Activated CD8-positive, alpha-beta T cell treated with anti-CD3 and anti-CD28 coated beads for 36 hours (primary cell): ENCODE results near the gene TCHHL1. TPM values are rescaled to one million over a fixed set of nuclear protein-coding genes. Genes with fewer than 3 reads are reported as not detected.
"Not testable (repeated sequence)": the region's sequence is repeated elsewhere in the genome, so short reads cannot be mapped to it uniquely, and the experiment has no call there.

Source experiments
- ATAC-seq: fragments of 200-7000 bp; cut with Tn5 transposase; one replicate; pipeline ENCODE4 v1.10.0; 2021; ENCODE audit warnings: mild to moderate bottlenecking, moderate library complexity
- CTCF ChIA-PET: fragments of 350-600 bp; sonication (Branson Sonifier 250); formaldehyde crosslinking; loops from one replicate; lab custom pipeline; 2021; ENCODE audit warnings: antibody characterized with exemption; lab: Charles Lee
- POLR2A ChIA-PET: fragments of 350-600 bp; sonication (Branson Sonifier 250); formaldehyde crosslinking; loops from one replicate; lab custom pipeline; 2021; ENCODE audit warnings: antibody characterized with exemption; lab: Charles Lee
- DNase-seq: peaks from one replicate; pipeline ENCODE4 v3.0.0-alpha.2; 2020
- H3K27ac Mint-ChIP-seq: one replicate; pipeline ENCODE4 v1.8.0; 2021; ENCODE audit warnings: mild to moderate bottlenecking, mixed read lengths
- H3K27me3 Mint-ChIP-seq: one replicate; pipeline ENCODE4 v1.8.0; 2021; ENCODE audit warnings: mixed read lengths
- H3K36me3 Mint-ChIP-seq: one replicate; pipeline ENCODE4 v1.8.0; 2021; ENCODE audit warnings: low read depth, mixed read lengths
- H3K4me1 Mint-ChIP-seq: one replicate; pipeline ENCODE4 v1.8.0; 2021; ENCODE audit warnings: low read depth, mixed read lengths
- H3K4me3 Mint-ChIP-seq: one replicate; pipeline ENCODE4 v1.8.0; 2021; ENCODE audit warnings: mild to moderate bottlenecking, moderate library complexity, mixed read lengths
- H3K9me3 Mint-ChIP-seq: one replicate; pipeline ENCODE4 v1.8.0; 2021; ENCODE audit warnings: mixed read lengths
- CTCF ChIP-seq: fragments of 200-600 bp; IDR thresholded peaks from one replicate; pipeline ENCODE4 v1.8.0; 2022; ENCODE audit warnings: antibody characterized with exemption, mild to moderate bottlenecking
- intact Hi-C: fragments of 100-400 bp; cut with micrococcal nuclease; formaldehyde crosslinking; loops from one replicate; pipeline ENCODE4 v1.10.0; 2022
- total RNA-seq, 2 experiments: library from RNA; stranded (reverse); gene quantifications; one replicate each; pipeline ENCODE4 v1.2.3, GENCODE V29; 2021

Gene TCHHL1
- total RNA-seq, 2 experiments from 2014 or later, result not detected

DNA sequence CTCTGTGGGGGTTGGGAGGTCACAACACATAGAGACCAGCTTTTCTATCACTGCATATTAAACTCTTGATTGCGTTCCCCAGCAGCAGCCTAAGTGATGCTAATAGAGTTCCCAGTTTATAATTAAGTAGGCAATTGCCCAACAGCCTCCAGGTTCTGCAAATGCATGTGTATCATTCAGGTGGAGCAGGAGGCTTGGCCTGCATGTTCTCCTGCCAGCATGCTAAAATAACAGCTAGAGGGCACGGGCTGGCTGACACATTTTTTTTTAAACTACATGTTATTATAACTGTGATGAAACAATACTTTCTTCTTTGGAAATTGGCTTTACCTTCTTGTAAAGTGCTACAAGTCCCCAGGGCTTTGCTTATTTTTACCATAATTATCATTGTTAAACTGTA is 16.0 kb upstream of the TCHHL1 start:
- Mint-ChIP-seq H3K27me3 (peaks cover 32% of the 10 kb centered on the region), H3K27ac (no peak overlapping the region), H3K4me3 (no peak overlapping the region), H3K36me3 (peaks cover 4% of the 10 kb centered on the region), H3K9me3 (no peaks in the 10 kb centered on the region), H3K4me1 (peaks cover 4% of the 10 kb centered on the region)
- POLR2A ChIA-PET, result no interaction called here
- CTCF ChIA-PET, result no interaction called here
- TF ChIP-seq CTCF, result no peak
- intact Hi-C loops, result no loop called here
- DNase-seq (no peak), ATAC-seq (no peak)

DNA sequence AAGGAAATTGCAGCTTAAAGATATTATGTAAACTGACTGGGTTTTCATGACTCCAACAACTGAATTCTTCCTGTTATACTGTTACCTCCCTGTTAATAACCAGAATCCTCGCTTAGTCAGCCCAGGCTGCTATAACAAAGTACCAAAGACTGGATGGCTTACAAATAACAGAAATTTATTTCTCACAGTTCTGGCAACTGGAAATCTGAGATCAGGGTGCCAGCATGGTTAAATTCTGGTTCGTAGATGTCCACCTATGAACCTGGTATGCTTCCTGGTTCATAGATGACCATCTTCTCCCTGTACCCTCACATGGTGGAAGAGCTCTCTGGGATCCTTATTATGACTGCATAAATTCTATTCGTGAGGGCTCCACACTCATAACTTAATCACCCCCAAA is 8.1 kb upstream of the TCHHL1 start:
- ATAC-seq (no peak), DNase-seq (no peak)
- intact Hi-C loops, result no loop called here
- Mint-ChIP-seq H3K27ac (no peak overlapping the region), H3K4me1 (no peaks in the 10 kb centered on the region), H3K4me3 (no peak overlapping the region), H3K36me3 (no peaks in the 10 kb centered on the region), H3K9me3 (peaks cover 12% of the 10 kb centered on the region), H3K27me3 (peaks cover 38% of the 10 kb centered on the region)
- TF ChIP-seq CTCF, result no peak
- CTCF ChIA-PET, result interaction anchor here (1.0 to 1.3 kb wide), 2 partner anchors 8 to 43 kb away, joined by 3 to 4 read pairs; partner anchors contain the start of gene TCHHL1
- POLR2A ChIA-PET, result no interaction called here

- ATAC-seq (no peak), DNase-seq (no peak)
- no peaks in the 10 kb centered on the region for H3K4me1 Mint-ChIP-seq
- H3K4me3 Mint-ChIP-seq, result no peak overlapping the region
- peaks cover 16% of the 10 kb centered on the region for H3K27me3 Mint-ChIP-seq
- ChIA-PET CTCF (interaction anchor here (0.8 to 1.2 kb wide), 3 partner anchors 29 to 372 kb away, joined by 3 to 4 read pairs (median 3); no protein-coding TSS in a partner anchor), POLR2A (interaction anchor here (1.2 kb wide), 1 partner anchor 17 kb away, joined by 3 read pairs; no protein-coding TSS in a partner anchor)
- H3K9me3 Mint-ChIP-seq, result peaks cover 2% of the 10 kb centered on the region
- no peaks in the 10 kb centered on the region for H3K36me3 Mint-ChIP-seq
- H3K27ac Mint-ChIP-seq, result no peak overlapping the region
- intact Hi-C loops, result no loop called here
- no peak for TF ChIP-seq CTCF
Observed at GRCh38 chr1:152086760-152087159, 2.1 kb downstream of the TCHHL1 start.

GRCh38 chr1:152084853-152085252 is 4.0 kb downstream of the TCHHL1 start:
- H3K27ac Mint-ChIP-seq, result no peak overlapping the region
- no peaks in the 10 kb centered on the region for H3K9me3 Mint-ChIP-seq
- no peaks in the 10 kb centered on the region for H3K36me3 Mint-ChIP-seq
- no peak for TF ChIP-seq CTCF
- ATAC-seq (no peak), DNase-seq (no peak)
- no peaks in the 10 kb centered on the region for H3K4me1 Mint-ChIP-seq
- intact Hi-C loops, result no loop called here
- ChIA-PET CTCF (interaction anchor here (1.5 kb wide), 1 partner anchor 32 kb away, joined by 3 read pairs; no protein-coding TSS in a partner anchor), POLR2A (no interaction called here)
- H3K27me3 Mint-ChIP-seq, result peaks cover 8% of the 10 kb centered on the region
- no peak overlapping the region for H3K4me3 Mint-ChIP-seq

GRCh38 chr1:152081026-152081425 is 7.8 kb downstream of the TCHHL1 start:
- intact Hi-C loops, H3K36me3 Mint-ChIP-seq, H3K4me3 Mint-ChIP-seq, DNase-seq, ATAC-seq, CTCF ChIA-PET, H3K4me1 Mint-ChIP-seq, H3K27ac Mint-ChIP-seq, POLR2A ChIA-PET, H3K9me3 Mint-ChIP-seq: not testable (repeated sequence)
- H3K27me3 Mint-ChIP-seq, result peaks cover 12% of the 10 kb centered on the region

DNA sequence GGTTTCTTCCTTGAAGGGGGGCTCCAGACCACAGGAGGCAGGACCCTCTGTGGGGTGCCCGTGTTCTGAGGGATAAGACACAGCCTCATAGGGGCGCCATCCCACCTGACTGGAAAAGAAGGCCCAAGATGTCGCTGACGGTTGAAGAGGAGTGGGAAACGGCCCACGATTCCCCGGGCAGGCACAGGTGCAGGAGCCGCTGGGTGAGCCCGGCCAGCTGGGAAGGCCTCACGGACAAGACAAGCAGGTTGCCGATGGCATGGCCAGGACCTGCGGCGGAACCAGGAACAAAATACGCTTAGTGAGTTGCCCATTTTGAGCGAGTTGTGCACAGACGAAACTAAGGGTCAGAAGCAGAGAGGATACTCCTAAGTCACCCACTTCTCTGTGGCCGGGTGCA is 8.4 kb downstream of the TCHHL1 start:
- H3K4me3 Mint-ChIP-seq, H3K9me3 Mint-ChIP-seq, intact Hi-C loops, H3K36me3 Mint-ChIP-seq, H3K27ac Mint-ChIP-seq, ATAC-seq, POLR2A ChIA-PET, CTCF ChIA-PET, H3K4me1 Mint-ChIP-seq, DNase-seq: not testable (repeated sequence)
- peaks cover 12% of the 10 kb centered on the region for H3K27me3 Mint-ChIP-seq
